ENCODE results near the gene SUCLG1. TPM values are rescaled to one million over a fixed set of nuclear protein-coding genes. Genes with fewer than 3 reads are reported as not detected.

The SUCLG1 gene
- total and polyA plus RNA-seq, 2 of the 8 experiments (the other 6 are each of a cell fraction or from before 2014, with no cell fraction given): 19.9 to 40.0 TPM

GRCh38 chr2:84460670-84461069 lies 1.6 kb upstream of the SUCLG1 start:
- Histone ChIP-seq H3K79me1 (ENCODE audit: low read depth, low read length) (no peaks in the 10 kb centered on the region; the same call in none of the 2 replicates), H3K4me2 (ENCODE audit: insufficient read depth in 1 of 2, low read depth in 2 of 2, low read length in 2 of 2) (no peak overlapping the region; a peak in 1 of 4 replicates), H3K27ac (ENCODE audit: low read depth, low read length) (no peak overlapping the region), H3K23me2 (ENCODE audit: low read depth, low read length) (peaks cover 11% of the 10 kb centered on the region), H4K5ac (ENCODE audit: insufficient read length, low read depth, low read length) (no peak overlapping the region), H2BK15ac (ENCODE audit: low read length) (no peak overlapping the region), H4K20me1 (replicated peaks in 1 of 2; ENCODE audit: control insufficient read depth in 1 of 2, insufficient read depth in 2 of 2, low read length in 2 of 2) (no peaks in the 10 kb centered on the region), H3K36me3 (ENCODE audit: control insufficient read depth in 2 of 4, insufficient read depth in 4 of 4, low read length in 3 of 4) (no peaks in the 10 kb centered on the region), H3K23ac (ENCODE audit: insufficient read length) (no peak overlapping the region), H3K56ac (replicated peaks; ENCODE audit: insufficient read length, low read depth, low read length) (no peak overlapping the region), H2AK5ac (ENCODE audit: low read depth, low read length) (no peak overlapping the region), H3K9ac (replicated peaks in 1 of 4; ENCODE audit: extremely low read depth in 1 of 4, low read depth in 3 of 4, low read length in 3 of 4) (no peak overlapping the region), H2BK20ac (ENCODE audit: low read length) (no peak overlapping the region), H2BK5ac (ENCODE audit: low read depth, low read length) (no peak overlapping the region), H4K8ac (ENCODE audit: extremely low read depth, insufficient read depth, low read length) (no peak overlapping the region), H3K9me3 (ENCODE audit: insufficient read depth in 2 of 2, low read depth in 1 of 2, low read length in 1 of 2) (peaks cover 0 to 4% of the 10 kb centered on the region in 2 experiments; a peak in 1 of 4 replicates), H3K27me3 (replicated peaks in 1 of 4; ENCODE audit: control insufficient read depth in 3 of 4, extremely low read depth in 1 of 4, insufficient read depth in 3 of 4, low read length in 3 of 4) (no peaks in the 10 kb centered on the region), H3K18ac (ENCODE audit: extremely low read depth, low read length) (no peak overlapping the region), H4K91ac (replicated peaks; ENCODE audit: insufficient read length, low read length) (no peak overlapping the region), H2BK12ac (ENCODE audit: low read depth, low read length) (no peak overlapping the region), H3K79me2 (ENCODE audit: control insufficient read depth in 1 of 2, insufficient read depth in 2 of 2, low read length in 2 of 2) (peaks cover 0 to 12% of the 10 kb centered on the region in 2 experiments; a peak in 2 of 4 replicates), H3K4me3 (ENCODE audit: extremely low read depth in 1 of 4, insufficient read depth in 2 of 4, low read depth in 3 of 4, low read length in 4 of 4) (no peak overlapping the region), H3K14ac (ENCODE audit: insufficient read length) (no peak overlapping the region), H3K4ac (replicated peaks; ENCODE audit: insufficient read length, low read depth, low read length) (no peak overlapping the region), H3K4me1 (replicated peaks in 1 of 4; ENCODE audit: control insufficient read depth in 3 of 4, insufficient read depth in 4 of 4, low read length in 3 of 4) (peaks cover 0 to 2% (median 0%) of the 10 kb centered on the region in 4 experiments; a peak in 1 of 7 replicates), H2AFZ (ENCODE audit: low read length) (no peak overlapping the region), H2BK120ac (replicated peaks; ENCODE audit: low read depth, low read length) (no peak overlapping the region)
- WGBS, 2 experiments (ENCODE audit: extremely low coverage in 1 of 2, insufficient coverage in 1 of 2, insufficient read length in 1 of 2, insufficient replicate concordance in 2 of 2, low coverage in 1 of 2, low lambda C conversion rate in 2 of 2, missing lambda C conversion rate in 1 of 2): 96% methylated on average over 2 of the region's 2 CpGs; no CpG with 5 or more reads in 1 of the 2 experiments
- CTCF ChIA-PET (ENCODE audit: partially characterized antibody): no interaction called here
- POLR2A ChIA-PET (ENCODE audit: partially characterized antibody): interaction anchor here (0.9 kb wide), 1 partner anchor 21 kb away, joined by 3 read pairs; no protein-coding TSS in a partner anchor
- FAIRE-seq (no peak), DNase-seq (ENCODE audit: low read depth in 1 of 2, low spot score in 2 of 2) (no peak)
- TF ChIP-seq E2F6 (IDR thresholded peaks at IDR 0.05) (no peak), ASH2L (IDR thresholded peaks at IDR 0.05; ENCODE audit: low read length) (no peak), ATF3 (IDR thresholded peaks at IDR 0.05; ENCODE audit: insufficient read depth, low read depth, low read length) (no peak), SP2 (IDR thresholded peaks at IDR 0.05; ENCODE audit: low read length) (no peak)

Measured in H1 (cell line).